Dedifferentiated amniotic fluid mesenchymal stem cell (primary cell): ENCODE data around the gene TMEM175.

Experiments
- DNase-seq: peaks from one replicate; pipeline ENCODE4 v3.0.0-alpha.2; 2016; ENCODE audit errors: extremely low spot score

The TMEM175 gene

GRCh38 chr4:959338-960139 lies 27.3 kb downstream of the TMEM175 start:
- no peak for DNase-seq

GRCh38 chr4:960140-960635 lies 27.9 kb downstream of the TMEM175 start:
- DNase-seq: no peak

- no peak for DNase-seq
Observed at GRCh38 chr4:960636-961350, 28.5 kb downstream of the TMEM175 start.

GRCh38 chr4:961351-962230 lies 29.3 kb downstream of the TMEM175 start:
- no peak for DNase-seq

- no peak for DNase-seq
Observed at GRCh38 chr4:962231-963208, 30.3 kb downstream of the TMEM175 start.

GRCh38 chr4:963276-964225 lies 31.3 kb downstream of the TMEM175 start:
- DNase-seq: no peak

- DNase-seq: no peak
Observed at GRCh38 chr4:964346-965025, 32.2 kb downstream of the TMEM175 start.

GRCh38 chr4:965048-965765 lies 32.9 kb downstream of the TMEM175 start:
- DNase-seq: no peak

- no peak for DNase-seq
Observed at GRCh38 chr4:965766-966134, 33.5 kb downstream of the TMEM175 start.

- no peak for DNase-seq
Observed at GRCh38 chr4:966266-967112, 34.2 kb downstream of the TMEM175 start.

- DNase-seq: no peak
Observed at GRCh38 chr4:967113-968104, 35.1 kb downstream of the TMEM175 start.

GRCh38 chr4:968221-968620 lies 36.0 kb downstream of the TMEM175 start:
- no peak for DNase-seq

- DNase-seq: no peak
Observed at GRCh38 chr4:968621-969394, 36.5 kb downstream of the TMEM175 start.

- DNase-seq: no peak
Observed at GRCh38 chr4:970046-970745, 37.9 kb downstream of the TMEM175 start.
